HepG2 (cell line): ENCODE results near the gene ZNF117. TPM values are rescaled to one million over a fixed set of nuclear protein-coding genes. Genes with fewer than 3 reads are reported as not detected.

ENCODE experiments used
- ATF7 ChIP-seq, 2 experiments: fragments of 450-650 bp in 1 of 2; sonication (generic) in 1 of 2; formaldehyde crosslinking in 1 of 2; IDR thresholded peaks; 2 replicates each; pipeline versions ENCODE4 v1.4.0 to v1.6.1; 2016 to 2020; ENCODE audit warnings: antibody characterized with exemption in 1 of 2, mild to moderate bottlenecking in 1 of 2, missing genetic modification reagents in 1 of 2
- ATM ChIP-seq: fragments of 450-650 bp; IDR thresholded peaks from 2 replicates; pipeline ENCODE4 v1.7.1; 2017; ENCODE audit warnings: mild to moderate bottlenecking, borderline replicate concordance
- BRCA1 ChIP-seq: sonication (generic); formaldehyde crosslinking; IDR thresholded peaks from 2 replicates; pipeline ENCODE4 v1.4.0; 2020; ENCODE audit warnings: missing genetic modification reagents
- MLLT10 ChIP-seq: sonication (generic); formaldehyde crosslinking; IDR thresholded peaks from 2 replicates; pipeline ENCODE4 v1.4.0; 2020; ENCODE audit warnings: missing genetic modification reagents
- MTF1 ChIP-seq: sonication (generic); formaldehyde crosslinking; IDR thresholded peaks from 2 replicates; pipeline ENCODE4 v1.5.0; 2020; ENCODE audit warnings: missing genetic modification reagents
- MZF1 ChIP-seq: sonication (generic); formaldehyde crosslinking; IDR thresholded peaks from 2 replicates; pipeline ENCODE4 v1.8.1; 2023; ENCODE audit warnings: mild to moderate bottlenecking, missing genetic modification reagents, borderline replicate concordance
- NKX3-1 ChIP-seq: sonication (generic); formaldehyde crosslinking; IDR thresholded peaks from 2 replicates; pipeline ENCODE4 v1.5.0; 2020; ENCODE audit warnings: missing genetic modification reagents
- PAX8 ChIP-seq: sonication (generic); formaldehyde crosslinking; IDR thresholded peaks from 2 replicates; pipeline ENCODE4 v1.8.0; 2022; ENCODE audit warnings: mild to moderate bottlenecking, missing genetic modification reagents, borderline replicate concordance
- REPIN1 ChIP-seq: sonication (generic); formaldehyde crosslinking; IDR thresholded peaks from 2 replicates; pipeline ENCODE4 v1.8.0; 2022; ENCODE audit warnings: missing genetic modification reagents, low read depth, mild to moderate bottlenecking, borderline replicate concordance
- SATB2 ChIP-seq: sonication (generic); formaldehyde crosslinking; IDR thresholded peaks from 2 replicates; pipeline ENCODE4 v1.5.0; 2020; ENCODE audit warnings: missing genetic modification reagents
- TEAD3 ChIP-seq: optimal IDR thresholded peaks from 2 replicates; pipeline ENCODE3; 2016; ENCODE audit warnings: borderline replicate concordance
- TSC22D2 ChIP-seq: sonication (generic); formaldehyde crosslinking; IDR thresholded peaks from 2 replicates; pipeline ENCODE4 v1.5.1; 2020; ENCODE audit warnings: missing genetic modification reagents, mild to moderate bottlenecking, borderline replicate concordance
- ZFYVE20 ChIP-seq: sonication (generic); formaldehyde crosslinking; IDR thresholded peaks from 2 replicates; pipeline ENCODE4 v1.8.0; 2023; ENCODE audit warnings: low read depth, mild to moderate bottlenecking, moderate library complexity, missing genetic modification reagents, borderline replicate concordance
- ZNF121 ChIP-seq: sonication (generic); formaldehyde crosslinking; IDR thresholded peaks from 2 replicates; pipeline ENCODE4 v1.5.0; 2020; ENCODE audit warnings: mild to moderate bottlenecking, missing genetic modification reagents
- ZNF18 ChIP-seq: sonication (generic); formaldehyde crosslinking; IDR thresholded peaks from 2 replicates; pipeline ENCODE4 v1.8.0; 2022; ENCODE audit warnings: mild to moderate bottlenecking, missing genetic modification reagents; ENCODE audit not compliant: insufficient replicate concordance
- ZNF234 ChIP-seq: sonication (generic); formaldehyde crosslinking; conservative IDR thresholded peaks from 2 replicates; pipeline ENCODE4 v1.5.1; 2020; ENCODE audit warnings: mild to moderate bottlenecking, missing genetic modification reagents
- ZNF260 ChIP-seq: sonication (generic); formaldehyde crosslinking; IDR thresholded peaks from 2 replicates; pipeline ENCODE4 v1.4.0; 2020; ENCODE audit warnings: missing genetic modification reagents, low read depth, mild to moderate bottlenecking, borderline replicate concordance
- ZNF781 ChIP-seq: sonication (generic); formaldehyde crosslinking; IDR thresholded peaks from 2 replicates; pipeline ENCODE4 v1.5.1; 2020; ENCODE audit warnings: borderline replicate concordance, mild to moderate bottlenecking, missing genetic modification reagents; ENCODE audit errors: not compliant biosample characterization
- polyA plus RNA-seq, 8 experiments: library from polyadenylated mRNA; depleted of rRNA in 3 of 8; stranded (reverse) in 7 of 8; unstranded in 1 of 8; fragments of >200 nt; fragmentation: Illumina TruSeq in 4 of 8; extraction: Trizol in 4 of 8; gene quantifications; 2 replicates each; pipeline versions ENCODE4 v1.2.1 to v1.2.3, GENCODE V29; 2011 to 2016; ENCODE audit warnings: low read depth in 4 of 8, missing spikeins in 1 of 8, mixed read lengths in 1 of 8; ENCODE audit not compliant: insufficient read depth in 1 of 8
- total RNA-seq, 5 experiments: library from RNA; depleted of rRNA; stranded (reverse); fragments of >200 nt; fragmentation: Illumina TruSeq; extraction: Trizol; gene quantifications; 2 replicates each; pipeline ENCODE4 v1.2.3, GENCODE V29; 2016; ENCODE audit warnings: low read depth in 1 of 5
- TF ChIP-seq, protein P1 (sequence below): sonication (generic); formaldehyde crosslinking; IDR thresholded peaks from 2 replicates; pipeline ENCODE4 v1.4.0; 2020; ENCODE audit warnings: low read depth, mild to moderate bottlenecking, missing genetic modification reagents
- TF ChIP-seq, protein P2 (sequence below): IDR thresholded peaks from 2 replicates; pipeline ENCODE4 v1.6.1; 2012; ENCODE audit warnings: low read length, improper control_type of control experiment
- TF ChIP-seq, protein P3 (sequence below): sonication (generic); formaldehyde crosslinking; IDR thresholded peaks from 2 replicates; pipeline ENCODE4 v1.4.0; 2020; ENCODE audit warnings: missing genetic modification reagents

The ZNF117 gene
- total and polyA plus RNA-seq, 2 of the 13 experiments (the other 11 are each of a cell fraction or from before 2014, with no cell fraction given), result 6.6 to 20.0 TPM

DNA sequence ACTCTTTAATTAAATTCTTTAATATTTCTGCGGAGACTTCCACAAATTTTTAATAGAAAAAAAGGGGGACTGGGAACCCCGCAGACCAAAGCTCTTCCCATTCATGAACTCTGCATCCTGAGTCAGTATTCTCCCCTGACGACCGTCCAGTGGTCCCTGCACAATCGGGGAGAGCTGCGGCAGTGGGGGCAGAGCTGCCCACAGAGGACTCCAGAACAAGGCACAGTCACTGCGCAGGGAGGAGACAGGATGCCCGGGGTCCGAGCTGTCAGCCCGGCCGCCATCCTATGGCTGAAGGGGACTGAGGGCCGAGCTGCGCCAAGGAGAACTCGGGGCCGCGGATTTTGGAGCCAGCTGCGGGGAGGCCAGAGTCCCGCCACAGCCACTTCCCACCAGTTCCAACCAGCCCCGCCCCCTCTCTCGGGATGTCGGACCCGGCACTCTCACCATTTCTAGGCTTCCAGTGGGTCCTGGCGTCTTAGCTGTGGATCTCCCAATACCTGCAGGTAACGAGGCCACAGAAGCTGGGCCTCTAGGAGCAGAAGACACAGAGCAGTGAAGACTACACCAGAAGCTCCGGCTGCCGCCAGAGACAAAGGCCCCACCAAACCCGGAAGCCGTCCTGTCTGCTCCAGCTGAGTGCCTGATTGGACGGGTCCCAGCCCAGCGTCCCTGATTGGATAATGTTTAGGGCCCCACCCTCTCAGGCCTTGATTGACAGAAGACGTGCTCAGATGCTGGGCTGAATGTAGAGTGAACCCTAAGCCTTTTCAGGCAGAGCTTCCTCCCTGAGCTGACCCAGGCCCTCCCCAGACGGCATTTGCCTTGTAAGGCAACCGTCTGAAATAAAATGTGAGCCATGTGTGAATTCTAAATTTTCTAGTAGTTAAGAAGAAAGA is 15.5 kb upstream of the ZNF117 start, which contains the start of gene ERV3-1 (continued):
- no peak for TF ChIP-seq BRCA1 (CRISPR knock-in tag)
- peak; percentile 81; the same call in 1 of the 2 replicates for TF ChIP-seq NKX3-1 (CRISPR knock-in tag)
- TF ChIP-seq ZNF18, result peak; percentile 74
- TF ChIP-seq ZNF781 (CRISPR knock-in tag), result no peak
- no peak for TF ChIP-seq MTF1 (CRISPR knock-in tag)
- no peak for TF ChIP-seq MZF1 (CRISPR knock-in tag)
- TF ChIP-seq ZNF234, result no peak
- TF ChIP-seq, protein P1, sequence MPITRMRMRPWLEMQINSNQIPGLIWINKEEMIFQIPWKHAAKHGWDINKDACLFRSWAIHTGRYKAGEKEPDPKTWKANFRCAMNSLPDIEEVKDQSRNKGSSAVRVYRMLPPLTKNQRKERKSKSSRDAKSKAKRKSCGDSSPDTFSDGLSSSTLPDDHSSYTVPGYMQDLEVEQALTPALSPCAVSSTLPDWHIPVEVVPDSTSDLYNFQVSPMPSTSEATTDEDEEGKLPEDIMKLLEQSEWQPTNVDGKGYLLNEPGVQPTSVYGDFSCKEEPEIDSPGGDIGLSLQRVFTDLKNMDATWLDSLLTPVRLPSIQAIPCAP (CRISPR knock-in tag), result no peak
- no peak for TF ChIP-seq MLLT10 (CRISPR knock-in tag)
- no peak for TF ChIP-seq ZNF121 (CRISPR knock-in tag)
- TF ChIP-seq, protein P2, sequence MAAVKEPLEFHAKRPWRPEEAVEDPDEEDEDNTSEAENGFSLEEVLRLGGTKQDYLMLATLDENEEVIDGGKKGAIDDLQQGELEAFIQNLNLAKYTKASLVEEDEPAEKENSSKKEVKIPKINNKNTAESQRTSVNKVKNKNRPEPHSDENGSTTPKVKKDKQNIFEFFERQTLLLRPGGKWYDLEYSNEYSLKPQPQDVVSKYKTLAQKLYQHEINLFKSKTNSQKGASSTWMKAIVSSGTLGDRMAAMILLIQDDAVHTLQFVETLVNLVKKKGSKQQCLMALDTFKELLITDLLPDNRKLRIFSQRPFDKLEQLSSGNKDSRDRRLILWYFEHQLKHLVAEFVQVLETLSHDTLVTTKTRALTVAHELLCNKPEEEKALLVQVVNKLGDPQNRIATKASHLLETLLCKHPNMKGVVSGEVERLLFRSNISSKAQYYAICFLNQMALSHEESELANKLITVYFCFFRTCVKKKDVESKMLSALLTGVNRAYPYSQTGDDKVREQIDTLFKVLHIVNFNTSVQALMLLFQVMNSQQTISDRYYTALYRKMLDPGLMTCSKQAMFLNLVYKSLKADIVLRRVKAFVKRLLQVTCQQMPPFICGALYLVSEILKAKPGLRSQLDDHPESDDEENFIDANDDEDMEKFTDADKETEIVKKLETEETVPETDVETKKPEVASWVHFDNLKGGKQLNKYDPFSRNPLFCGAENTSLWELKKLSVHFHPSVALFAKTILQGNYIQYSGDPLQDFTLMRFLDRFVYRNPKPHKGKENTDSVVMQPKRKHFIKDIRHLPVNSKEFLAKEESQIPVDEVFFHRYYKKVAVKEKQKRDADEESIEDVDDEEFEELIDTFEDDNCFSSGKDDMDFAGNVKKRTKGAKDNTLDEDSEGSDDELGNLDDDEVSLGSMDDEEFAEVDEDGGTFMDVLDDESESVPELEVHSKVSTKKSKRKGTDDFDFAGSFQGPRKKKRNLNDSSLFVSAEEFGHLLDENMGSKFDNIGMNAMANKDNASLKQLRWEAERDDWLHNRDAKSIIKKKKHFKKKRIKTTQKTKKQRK, result no peak
- TF ChIP-seq ATM, result no peak
- TF ChIP-seq ZFYVE20, result no peak
- TF ChIP-seq, protein P3, sequence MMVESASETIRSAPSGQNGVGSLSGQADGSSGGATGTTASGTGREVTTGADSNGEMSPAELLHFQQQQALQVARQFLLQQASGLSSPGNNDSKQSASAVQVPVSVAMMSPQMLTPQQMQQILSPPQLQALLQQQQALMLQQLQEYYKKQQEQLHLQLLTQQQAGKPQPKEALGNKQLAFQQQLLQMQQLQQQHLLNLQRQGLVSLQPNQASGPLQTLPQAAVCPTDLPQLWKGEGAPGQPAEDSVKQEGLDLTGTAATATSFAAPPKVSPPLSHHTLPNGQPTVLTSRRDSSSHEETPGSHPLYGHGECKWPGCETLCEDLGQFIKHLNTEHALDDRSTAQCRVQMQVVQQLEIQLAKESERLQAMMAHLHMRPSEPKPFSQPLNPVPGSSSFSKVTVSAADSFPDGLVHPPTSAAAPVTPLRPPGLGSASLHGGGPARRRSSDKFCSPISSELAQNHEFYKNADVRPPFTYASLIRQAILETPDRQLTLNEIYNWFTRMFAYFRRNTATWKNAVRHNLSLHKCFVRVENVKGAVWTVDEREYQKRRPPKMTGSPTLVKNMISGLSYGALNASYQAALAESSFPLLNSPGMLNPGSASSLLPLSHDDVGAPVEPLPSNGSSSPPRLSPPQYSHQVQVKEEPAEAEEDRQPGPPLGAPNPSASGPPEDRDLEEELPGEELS (CRISPR knock-in tag), result no peak
- TF ChIP-seq ATF7 (IDR thresholded peaks at IDR 0.05), result no peak
- TF ChIP-seq ATF7 (CRISPR knock-in tag; IDR thresholded peaks at IDR 0.05), result no peak
- no peak for TF ChIP-seq REPIN1 (CRISPR knock-in tag)
- no peak for TF ChIP-seq ZNF260
- TF ChIP-seq SATB2 (CRISPR knock-in tag), result no peak
- peak; percentile 74; the same call in 1 of the 2 replicates for TF ChIP-seq PAX8
- TF ChIP-seq TEAD3 (CRISPR knock-in tag), result peak; percentile 12
- TF ChIP-seq TSC22D2, result 0 out of 2 replicates have a peak, but pooled peaks have one; percentile 51
